HG03039 (cell line): ENCODE measurements around the gene FOXK2.
"Not testable (repeated sequence)": the region's sequence is repeated elsewhere in the genome, so short reads cannot be mapped to it uniquely, and the experiment has no call there.

Source experiments
- ATAC-seq: cut with Tn5 transposase; IDR thresholded peaks from one replicate; pipeline ENCODE4 v1.9.1; 2021; ENCODE audit warnings: mild to moderate bottlenecking, moderate library complexity; ENCODE audit not compliant: unreplicated experiment

Gene FOXK2

GRCh38 chr17:82561429-82562035 lies 42.0 kb downstream of the FOXK2 start:
- ATAC-seq = no peak

GRCh38 chr17:82562718-82563220 lies 43.2 kb downstream of the FOXK2 start:
- ATAC-seq = not testable (repeated sequence)

GRCh38 chr17:82563318-82563717 lies 43.8 kb downstream of the FOXK2 start:
- no peak for ATAC-seq

GRCh38 chr17:82563745-82564144 lies 44.2 kb downstream of the FOXK2 start:
- ATAC-seq = not testable (repeated sequence)

- ATAC-seq = no peak
Measured at GRCh38 chr17:82564241-82564640, 44.7 kb downstream of the FOXK2 start.

- ATAC-seq = no peak
Measured at GRCh38 chr17:82565551-82565950, 46.0 kb downstream of the FOXK2 start.

GRCh38 chr17:82566129-82566960 lies 46.8 kb downstream of the FOXK2 start:
- no peak for ATAC-seq

- ATAC-seq = no peak
Measured at GRCh38 chr17:82567286-82567685, 47.8 kb downstream of the FOXK2 start.

- ATAC-seq = no peak
Measured at GRCh38 chr17:82568997-82569393, 49.5 kb downstream of the FOXK2 start.

GRCh38 chr17:82569621-82570020 lies 50.1 kb downstream of the FOXK2 start:
- ATAC-seq = no peak

GRCh38 chr17:82570277-82570676 lies 50.7 kb downstream of the FOXK2 start:
- no peak for ATAC-seq

- no peak for ATAC-seq
Measured at GRCh38 chr17:82571855-82572254, 52.3 kb downstream of the FOXK2 start.

GRCh38 chr17:82574041-82574440 lies 54.5 kb downstream of the FOXK2 start:
- ATAC-seq = no peak

GRCh38 chr17:82575581-82576221 lies 56.2 kb downstream of the FOXK2 start:
- not testable (repeated sequence) for ATAC-seq

- ATAC-seq = no peak
Measured at GRCh38 chr17:82577300-82577699, 57.8 kb downstream of the FOXK2 start.

- ATAC-seq = not testable (repeated sequence)
Measured at GRCh38 chr17:82579969-82580368, 60.4 kb downstream of the FOXK2 start.

GRCh38 chr17:82582213-82582612 lies 62.7 kb downstream of the FOXK2 start:
- ATAC-seq = no peak

GRCh38 chr17:82582709-82583108 lies 63.2 kb downstream of the FOXK2 start:
- ATAC-seq = no peak

- no peak for ATAC-seq
Measured at GRCh38 chr17:82583720-82584234, 64.2 kb downstream of the FOXK2 start.

GRCh38 chr17:82585935-82586575 lies 66.5 kb downstream of the FOXK2 start:
- ATAC-seq = not testable (repeated sequence)
